HG03066 (cell line): ENCODE results near the gene ZDHHC5.
"Not testable (repeated sequence)": the region's sequence is repeated elsewhere in the genome, so short reads cannot be mapped to it uniquely, and the experiment has no call there.

Source experiments
- ATAC-seq: cut with Tn5 transposase; IDR thresholded peaks from one replicate; pipeline ENCODE4 v1.9.1; 2021; ENCODE audit warnings: low read depth; ENCODE audit not compliant: unreplicated experiment

ZDHHC5 gene

GRCh38 chr11:57663975-57664374 lies 3.9 kb upstream of the ZDHHC5 start:
- no peak for ATAC-seq

- peak; percentile 62 for ATAC-seq
Observed at GRCh38 chr11:57667117-57667735, 688 bp upstream of the ZDHHC5 start.

GRCh38 chr11:57668434-57668782 lies 494 bp downstream of the ZDHHC5 start:
- ATAC-seq = peak; percentile 5

GRCh38 chr11:57674251-57674650 lies 6.3 kb downstream of the ZDHHC5 start:
- no peak for ATAC-seq

GRCh38 chr11:57675176-57675941 lies 7.4 kb downstream of the ZDHHC5 start:
- no peak for ATAC-seq

- no peak for ATAC-seq
Observed at GRCh38 chr11:57679396-57679795, 11.5 kb downstream of the ZDHHC5 start.

- ATAC-seq = no peak
Observed at GRCh38 chr11:57680552-57680874, 12.6 kb downstream of the ZDHHC5 start.

DNA sequence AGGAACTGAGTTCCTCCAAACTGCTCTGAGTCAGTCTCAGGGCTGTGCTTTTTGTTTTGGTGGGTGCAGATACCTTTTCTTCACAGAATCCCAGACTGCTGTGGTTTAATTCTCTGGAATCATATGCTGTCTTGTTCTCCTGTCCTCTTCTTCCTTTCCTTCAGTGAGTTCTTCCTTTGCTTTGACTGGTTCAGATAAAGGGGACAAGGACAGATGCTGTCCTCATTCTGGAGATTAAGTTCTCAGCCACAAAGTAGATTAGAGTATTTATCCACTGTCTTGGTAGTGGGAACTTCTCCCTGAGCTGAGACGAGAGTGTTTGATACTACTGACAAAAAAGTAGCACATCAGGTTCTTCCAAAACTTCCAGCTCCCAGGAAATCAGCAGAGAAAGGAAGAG lies 13.3 kb downstream of the ZDHHC5 start:
- no peak for ATAC-seq

GRCh38 chr11:57690474-57690873 lies 22.6 kb downstream of the ZDHHC5 start:
- ATAC-seq = not testable (repeated sequence)

GRCh38 chr11:57698843-57699365 lies 31.0 kb downstream of the ZDHHC5 start:
- ATAC-seq = no peak

DNA sequence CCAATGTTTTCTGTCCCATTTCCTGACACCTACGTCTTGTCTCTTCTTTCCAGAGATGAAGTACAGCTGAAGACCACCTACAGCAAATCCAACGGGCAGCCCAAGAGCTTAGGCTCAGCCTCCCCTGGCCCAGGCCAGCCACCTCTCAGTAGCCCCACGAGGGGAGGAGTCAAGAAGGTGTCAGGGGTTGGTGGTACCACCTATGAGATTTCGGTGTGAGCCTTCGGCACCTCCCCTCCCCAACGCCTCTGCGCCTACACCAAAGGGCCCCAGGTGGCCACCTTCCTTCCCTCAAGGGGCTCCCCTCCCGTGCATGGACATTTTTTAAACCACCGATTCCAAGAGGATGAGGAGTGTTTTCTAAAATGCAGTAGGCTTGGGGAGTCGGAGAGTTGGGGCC lies 31.9 kb downstream of the ZDHHC5 start:
- no peak for ATAC-seq

DNA sequence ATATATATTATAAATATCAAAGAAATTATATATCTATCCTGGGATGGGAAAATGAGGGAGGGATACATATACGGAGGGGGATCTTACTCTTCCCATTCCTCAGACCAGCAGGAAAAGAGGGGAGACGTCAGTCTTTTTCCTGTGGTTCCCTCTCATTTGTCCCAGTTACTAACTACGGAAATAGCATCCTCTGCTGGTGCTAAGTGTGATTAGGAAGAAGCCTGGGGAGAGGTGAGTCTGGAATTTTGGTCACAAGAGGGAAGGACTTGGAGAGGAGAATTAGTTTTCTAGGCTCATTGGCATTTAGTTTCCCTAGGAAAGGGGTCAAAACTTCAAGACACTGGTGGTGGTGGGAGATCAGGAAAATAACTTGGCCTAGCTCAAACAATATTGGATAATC lies 32.5 kb downstream of the ZDHHC5 start:
- no peak for ATAC-seq

DNA sequence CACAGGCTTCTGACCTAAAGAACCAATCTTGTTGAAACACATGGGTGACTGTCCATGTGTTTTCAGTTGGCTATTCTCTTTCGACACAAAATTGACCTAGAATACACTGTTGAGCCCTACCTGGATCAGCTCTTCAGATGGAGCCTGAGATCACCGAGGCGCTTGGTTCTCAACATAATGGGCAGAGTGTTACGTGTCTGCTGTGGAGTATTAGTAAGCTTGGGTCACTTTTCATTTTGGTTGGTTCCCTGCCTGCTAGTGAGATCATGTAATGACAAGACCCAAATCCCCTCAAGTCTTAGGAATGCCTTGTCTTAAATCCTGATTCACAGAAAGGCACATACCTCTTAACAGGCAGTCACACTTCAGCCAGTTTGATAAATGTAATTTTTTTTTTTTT lies 35.4 kb downstream of the ZDHHC5 start:
- no peak for ATAC-seq

GRCh38 chr11:57704932-57705331 lies 37.0 kb downstream of the ZDHHC5 start:
- no peak for ATAC-seq

GRCh38 chr11:57705432-57705831 lies 37.5 kb downstream of the ZDHHC5 start:
- not testable (repeated sequence) for ATAC-seq

DNA sequence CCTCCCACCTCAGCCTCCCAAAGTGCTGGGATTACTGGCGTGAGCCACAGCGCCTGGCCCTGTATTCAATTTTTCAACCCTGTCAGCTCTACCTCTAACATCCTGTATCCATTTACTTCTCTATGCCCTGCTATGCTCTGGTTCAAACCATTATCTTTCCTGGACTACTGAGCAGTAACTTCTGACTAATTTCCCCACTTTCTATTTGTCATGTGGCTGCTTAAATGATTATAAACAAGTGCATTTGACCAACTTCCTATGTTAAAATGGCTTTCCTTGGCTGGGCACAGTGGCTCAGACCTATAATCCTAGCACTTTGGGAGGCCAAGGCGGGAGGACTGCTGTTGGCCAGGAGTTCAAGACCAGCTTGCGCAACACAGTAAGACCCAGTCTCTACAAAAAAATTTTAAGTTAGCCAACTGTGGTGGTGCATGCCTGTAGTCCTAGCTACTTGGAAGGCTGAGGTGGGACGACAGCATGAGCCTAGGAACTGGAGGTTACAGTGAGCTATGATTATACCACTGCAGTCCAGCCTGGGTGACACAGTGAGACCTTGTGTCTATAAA lies 42.0 kb downstream of the ZDHHC5 start:
- ATAC-seq = no peak

DNA sequence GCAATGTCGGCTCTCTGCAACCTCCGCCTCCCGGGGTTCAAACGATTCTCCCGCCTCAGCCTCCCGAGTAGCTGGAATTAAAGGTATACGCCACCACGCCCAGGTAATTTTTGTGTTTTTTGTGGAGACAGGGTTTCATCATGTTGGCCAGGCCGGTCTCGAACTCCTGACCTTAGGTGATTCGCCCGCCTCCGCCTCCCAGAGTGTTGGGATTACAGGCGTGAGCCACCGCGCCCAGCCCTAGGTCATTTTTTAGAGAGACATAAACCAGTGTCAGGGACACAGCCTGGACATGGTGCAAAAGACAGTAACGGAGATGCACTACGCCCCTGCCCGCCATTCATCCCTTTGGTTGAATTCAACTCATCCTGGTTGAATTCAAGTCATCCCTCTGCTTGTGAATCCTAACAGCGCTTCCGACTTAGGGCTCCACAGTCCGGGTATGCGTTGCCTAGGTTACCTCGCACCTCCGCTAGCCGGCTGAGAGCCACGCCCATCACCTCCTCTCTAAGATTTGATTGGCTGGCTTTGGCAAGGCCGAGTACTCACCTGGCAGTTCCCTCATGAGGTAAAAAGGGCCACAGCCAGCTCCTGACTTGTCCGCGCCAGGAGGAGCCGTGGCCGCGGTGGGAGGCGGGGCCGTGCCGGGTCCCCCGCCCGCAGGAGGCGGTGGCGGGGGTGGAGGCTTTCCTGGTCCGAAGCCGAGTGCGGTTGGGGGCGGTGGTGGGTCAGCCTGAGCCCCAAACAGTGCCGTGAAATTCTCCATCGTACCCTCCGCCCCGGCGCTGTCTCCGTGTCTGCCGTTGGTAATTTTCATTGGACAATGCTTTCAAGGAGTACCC lies 43.7 kb downstream of the ZDHHC5 start, which contains the start of gene MED19:
TSS of gene MED19 (minus strand) at position 802 of the 842 bp plus-strand sequence. CDS start at position 766, 36 bp downstream.
- ATAC-seq = peak; percentile 44

DNA sequence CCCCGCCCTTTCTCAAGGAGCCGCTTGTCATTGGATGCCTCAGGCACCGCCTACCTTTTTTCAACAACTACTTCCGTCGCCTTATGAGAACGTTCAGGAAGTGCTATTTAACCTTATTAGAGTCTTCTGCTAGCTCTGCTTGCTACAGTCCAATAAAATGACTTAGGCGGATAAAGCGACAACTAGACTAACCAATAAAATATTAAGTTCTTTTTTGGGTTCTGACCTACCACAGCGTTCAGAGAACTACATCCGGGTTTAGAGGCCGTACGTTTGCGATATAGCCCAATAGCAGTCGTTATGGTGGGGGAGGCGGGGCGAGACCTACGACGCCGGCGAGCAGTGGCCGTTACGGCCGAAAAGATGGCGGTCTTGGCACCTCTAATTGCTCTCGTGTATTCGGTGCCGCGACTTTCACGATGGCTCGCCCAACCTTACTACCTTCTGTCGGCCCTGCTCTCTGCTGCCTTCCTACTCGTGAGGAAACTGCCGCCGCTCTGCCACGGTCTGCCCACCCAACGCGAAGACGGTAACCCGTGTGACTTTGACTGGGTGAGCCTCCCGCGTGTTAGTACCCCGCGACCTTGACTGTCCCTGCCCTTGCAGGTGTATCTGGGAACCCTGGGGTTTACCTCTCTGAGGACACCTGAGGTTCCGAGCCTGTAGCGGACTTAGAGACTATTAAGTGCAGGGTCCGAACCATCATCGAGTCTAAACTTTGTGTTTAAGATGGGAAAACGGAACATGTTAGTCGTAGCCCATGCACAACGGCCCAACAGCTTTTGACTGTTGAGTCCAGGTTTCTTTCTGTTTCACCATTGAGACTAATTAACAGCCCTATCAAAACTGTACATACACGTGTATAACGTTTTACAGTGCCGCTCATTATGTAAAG lies 44.6 kb downstream of the ZDHHC5 start, which contains the start of gene TMX2:
TSS of gene TMX2 (plus strand) at position 338 of the 895 bp plus-strand sequence. CDS start at position 364, 26 bp downstream.
- ATAC-seq = peak; percentile 93

DNA sequence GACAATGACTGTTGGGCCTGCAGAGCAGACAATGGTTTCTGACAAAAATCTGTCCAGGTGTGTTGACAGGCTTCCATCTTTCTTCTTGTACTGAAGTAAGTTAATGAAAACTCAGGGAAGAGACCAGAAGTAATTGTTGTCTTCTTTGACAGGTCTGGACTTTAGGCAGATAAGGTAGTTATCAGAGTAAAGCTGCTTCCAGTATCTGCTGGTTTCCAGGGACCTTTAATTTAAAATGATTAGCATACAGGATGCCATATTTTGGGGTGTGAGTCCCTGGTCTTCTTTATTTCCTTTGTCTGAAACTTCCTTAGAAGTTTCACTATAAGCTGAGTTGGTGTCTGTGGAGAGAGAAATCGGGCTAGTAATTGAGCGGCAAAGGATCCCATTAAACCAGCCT lies 45.9 kb downstream of the ZDHHC5 start:
- no peak for ATAC-seq

GRCh38 chr11:57716726-57717125 lies 48.8 kb downstream of the ZDHHC5 start:
- ATAC-seq = not testable (repeated sequence)
